GM18867 (cell line): ENCODE data around the gene GTF2H2C.
"Not testable (repeated sequence)": the region's sequence is repeated elsewhere in the genome, so short reads cannot be mapped to it uniquely, and the experiment has no call there.

Source experiments
- ATAC-seq: cut with Tn5 transposase; IDR thresholded peaks from one replicate; pipeline ENCODE4 v1.9.1; 2021; ENCODE audit warnings: mild to moderate bottlenecking, moderate library complexity; ENCODE audit not compliant: unreplicated experiment

Gene GTF2H2C

DNA sequence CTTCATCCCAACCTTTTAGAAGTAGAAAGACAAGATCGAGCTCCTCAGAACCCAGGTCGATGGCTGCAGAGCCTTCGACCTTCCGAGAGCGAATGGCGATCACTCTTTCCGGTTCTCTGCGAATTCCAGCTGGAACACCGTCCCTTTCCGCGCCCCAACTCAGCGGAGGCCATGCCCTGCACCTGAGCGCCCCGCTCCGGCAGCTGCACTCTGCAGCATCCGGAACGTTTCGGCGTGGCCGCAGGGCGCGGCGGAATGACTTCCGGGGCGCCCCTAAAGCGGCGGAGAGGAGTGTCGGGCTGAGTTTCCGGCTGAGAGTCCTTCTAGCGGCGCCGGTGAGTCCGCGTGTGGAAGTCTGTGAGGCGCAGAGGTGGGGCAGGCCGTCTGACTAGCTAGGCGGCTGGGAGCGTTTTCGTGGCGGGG, at the start of gene GTF2H2C:
GTF2H2C (plus strand) TSS at position 284 of the 423 bp plus-strand sequence. CDS start 4,942 bp downstream, outside the sequence.
- peak; percentile 98 for ATAC-seq

DNA sequence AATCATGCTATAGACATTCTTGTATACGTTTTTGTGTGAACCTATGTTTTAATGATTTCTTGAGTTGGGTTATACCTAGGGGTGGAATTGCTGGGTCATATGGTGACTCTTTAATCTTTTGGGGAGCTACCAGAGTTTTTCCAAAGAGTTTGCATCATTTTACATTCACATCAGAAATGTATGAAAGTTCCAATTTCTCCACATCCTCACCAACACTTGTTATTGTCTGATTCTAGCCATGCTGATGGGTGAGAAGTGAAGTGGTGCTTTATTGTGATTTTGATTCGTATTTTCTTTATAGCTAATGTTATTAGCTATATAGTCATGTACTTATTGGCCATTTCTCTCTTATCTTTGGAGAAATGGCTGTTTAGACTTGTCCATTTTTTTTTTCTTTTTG, 49.3 kb upstream of the GTF2H2C start:
- ATAC-seq, result no peak

DNA sequence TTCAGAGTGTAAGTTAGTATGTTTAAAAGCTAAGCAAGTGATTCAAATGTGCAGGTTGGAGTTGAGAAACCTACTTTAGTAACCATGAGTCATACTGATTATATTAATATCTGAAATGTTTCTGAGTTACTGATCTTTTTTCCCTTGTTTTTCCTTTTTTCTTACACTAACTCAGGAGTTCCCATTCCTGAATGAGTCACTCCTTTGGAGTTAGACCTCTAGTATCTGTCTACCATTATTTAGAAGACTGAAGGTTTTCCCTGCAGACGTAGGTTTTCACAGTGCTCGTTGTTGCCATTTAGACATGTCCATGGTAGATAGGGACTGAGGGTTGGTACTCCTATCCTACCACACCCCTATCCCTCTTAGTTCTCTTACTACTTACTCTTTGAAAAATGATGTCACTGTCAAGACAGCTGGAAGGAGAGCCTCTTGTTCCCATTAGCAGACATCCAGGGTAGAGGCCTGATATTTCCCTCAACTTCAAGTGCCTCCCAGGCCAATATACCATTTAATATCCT, 47.2 kb upstream of the GTF2H2C start:
- ATAC-seq, result no peak

DNA sequence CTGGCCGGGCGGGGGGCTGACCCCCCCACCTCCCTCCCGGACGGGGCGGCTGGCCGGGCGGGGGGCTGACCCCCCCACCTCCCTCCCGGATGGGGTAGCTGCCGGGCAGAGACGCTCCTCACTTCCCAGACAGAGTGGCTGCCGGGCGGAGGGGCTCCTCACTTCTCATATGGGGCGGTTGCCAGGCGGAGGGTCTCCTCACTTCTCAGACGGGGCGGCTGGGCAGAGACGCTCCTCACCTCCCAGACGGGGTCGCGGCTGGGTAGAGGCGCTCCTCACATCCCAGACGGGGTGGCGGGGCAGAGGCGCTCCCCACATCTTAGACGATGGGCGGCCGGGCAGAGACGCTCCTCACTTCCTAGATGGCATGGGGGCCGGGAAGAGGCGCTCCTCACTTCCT, 44.4 kb upstream of the GTF2H2C start:
- not testable (repeated sequence) for ATAC-seq

DNA sequence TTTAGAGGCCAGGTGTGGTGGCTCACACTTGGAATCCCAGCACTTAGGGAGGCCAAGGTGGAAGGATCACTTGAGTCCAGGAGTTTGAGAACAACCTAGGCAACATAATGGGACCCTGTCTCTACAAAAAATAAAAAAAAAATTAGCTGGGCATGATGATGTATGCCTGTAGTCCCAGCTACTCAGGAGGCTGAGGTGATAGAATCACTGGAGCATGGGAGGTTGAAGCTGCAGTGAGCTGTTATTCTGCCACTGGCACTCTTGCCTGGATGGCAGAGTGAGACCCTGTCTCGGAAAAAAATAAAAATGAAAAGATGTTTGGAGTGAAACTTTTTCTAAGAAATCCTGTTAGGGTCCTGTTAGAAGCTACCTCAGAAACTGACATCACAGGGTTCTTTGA, 43.2 kb upstream of the GTF2H2C start:
- no peak for ATAC-seq

DNA sequence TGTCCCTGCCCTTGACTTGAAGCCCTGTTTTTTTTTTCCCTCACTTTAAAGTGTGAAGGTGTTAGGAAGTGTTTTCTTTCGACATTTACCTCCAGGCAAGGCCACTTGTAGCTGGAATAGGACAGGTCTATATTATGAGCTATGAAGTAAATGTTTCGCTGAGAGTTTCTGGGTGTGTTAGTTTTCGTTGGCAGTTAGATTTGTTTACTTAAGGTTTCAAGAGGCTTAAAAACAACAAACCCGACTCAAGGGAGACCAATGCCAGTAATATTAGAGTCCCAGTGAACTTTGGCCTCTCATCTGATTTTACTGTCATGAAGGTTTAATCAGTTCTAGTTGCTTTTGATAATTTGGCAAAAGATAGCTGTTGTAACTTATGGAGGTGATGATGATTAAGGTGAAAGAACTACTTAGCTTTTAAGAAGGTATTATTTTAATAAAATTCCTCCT, 42.2 kb upstream of the GTF2H2C start:
- no peak for ATAC-seq

DNA sequence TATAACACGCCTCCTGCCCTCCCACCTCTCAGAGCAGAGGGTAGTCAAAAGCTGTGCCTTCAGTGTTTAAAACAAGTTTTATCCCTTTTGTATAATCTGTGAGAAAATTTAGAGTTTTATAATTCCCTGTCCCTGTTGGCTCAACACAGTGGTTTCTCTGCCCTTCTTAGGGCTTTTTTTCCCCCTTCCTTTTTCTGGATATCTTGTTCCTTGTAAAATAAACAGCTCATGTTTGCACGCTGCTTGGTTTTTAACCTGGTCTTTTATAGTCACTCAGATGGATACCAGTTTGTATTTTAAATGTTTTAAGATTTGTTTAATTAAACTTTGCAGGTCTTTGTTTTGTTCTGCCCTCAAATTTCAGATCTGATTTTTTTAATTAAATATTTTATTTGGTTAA, 40.7 kb upstream of the GTF2H2C start:
- no peak for ATAC-seq

DNA sequence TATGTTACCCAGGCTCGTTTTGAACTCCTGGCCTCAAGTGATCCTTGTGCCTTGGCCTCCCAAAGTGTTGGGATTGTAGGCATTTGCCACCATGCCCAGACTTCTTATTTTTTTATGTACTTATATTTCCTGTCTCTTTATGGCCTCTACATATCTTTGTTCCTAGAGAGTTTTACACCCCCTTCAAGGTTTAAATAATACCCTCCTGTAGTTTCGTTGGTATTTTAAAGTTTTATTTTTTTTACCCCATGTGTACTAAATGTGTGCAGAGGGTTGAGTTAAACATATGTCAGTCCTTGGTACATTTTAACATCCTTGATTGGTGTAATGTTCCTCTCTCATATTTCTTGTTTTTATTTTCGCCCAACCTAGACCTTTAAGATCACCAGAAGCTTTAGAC, 38.0 kb upstream of the GTF2H2C start:
- no peak for ATAC-seq

DNA sequence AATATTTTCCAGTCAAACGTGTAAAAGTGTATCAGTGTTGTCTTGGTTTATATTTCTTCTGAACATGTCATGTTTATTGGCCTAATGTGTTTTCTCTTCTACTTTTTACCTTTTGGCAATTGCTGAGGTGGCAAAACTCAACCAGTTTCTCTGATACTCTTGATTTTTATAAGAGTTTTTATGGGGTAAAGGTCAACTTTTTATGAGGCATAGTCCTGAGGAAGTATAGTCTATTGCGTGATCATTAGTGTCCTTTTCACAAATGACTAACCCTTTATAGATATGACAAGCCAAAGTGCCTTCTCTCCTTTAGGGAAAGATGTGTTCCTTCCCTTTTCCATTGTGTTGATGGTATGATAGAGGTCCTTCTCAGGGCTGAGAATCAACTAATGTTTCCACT, 34.5 kb upstream of the GTF2H2C start:
- no peak for ATAC-seq

DNA sequence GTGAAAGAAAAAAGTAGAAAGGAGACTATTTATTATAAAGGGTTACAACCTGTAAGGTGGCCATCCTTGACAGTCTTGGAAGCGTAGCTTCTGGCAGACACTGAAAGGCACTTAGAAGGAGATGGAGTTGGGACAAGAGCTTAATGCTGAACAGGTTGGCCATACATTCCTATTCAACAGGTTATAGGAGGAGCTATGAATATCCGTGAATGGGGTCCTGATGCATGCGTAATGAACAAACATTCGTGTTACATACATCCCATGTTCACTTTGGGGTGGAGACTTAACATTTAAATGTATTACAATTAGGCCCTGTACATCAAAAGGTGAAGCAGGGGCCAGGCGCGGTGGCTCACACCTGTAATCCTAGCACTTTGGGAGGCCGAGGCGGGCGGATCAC, 33.3 kb upstream of the GTF2H2C start:
- ATAC-seq, result no peak

DNA sequence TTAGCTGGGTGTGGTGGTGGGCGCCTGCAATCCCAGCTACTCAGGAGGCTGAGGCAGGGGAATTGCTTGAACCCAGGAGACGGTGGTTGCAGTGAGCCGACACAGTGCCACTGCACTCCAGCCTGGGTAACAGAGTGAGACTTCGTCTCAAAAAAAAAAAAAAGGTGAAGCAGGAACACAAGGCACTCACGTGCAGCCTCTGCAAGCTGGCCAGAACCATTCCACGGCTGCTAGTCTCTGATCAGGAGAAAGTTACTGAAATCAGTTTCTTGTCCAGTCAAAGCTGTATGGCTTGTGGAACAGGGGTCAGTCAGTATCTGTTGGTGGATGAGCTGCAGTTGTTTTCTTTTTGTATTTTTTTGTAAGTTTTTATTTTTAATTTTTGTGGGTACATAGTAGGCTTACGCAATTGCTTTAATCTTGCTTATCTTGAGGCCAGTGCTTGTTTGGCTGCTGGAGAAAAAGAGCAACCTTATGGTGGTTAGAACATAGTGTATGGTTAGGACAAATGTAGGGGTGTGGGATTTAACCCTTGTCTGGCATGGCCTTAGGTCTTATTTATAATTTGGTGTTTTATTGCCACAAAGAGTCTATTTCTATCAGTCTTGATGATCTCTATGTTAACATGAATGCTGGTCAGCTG, 32.7 kb upstream of the GTF2H2C start:
- no peak for ATAC-seq

DNA sequence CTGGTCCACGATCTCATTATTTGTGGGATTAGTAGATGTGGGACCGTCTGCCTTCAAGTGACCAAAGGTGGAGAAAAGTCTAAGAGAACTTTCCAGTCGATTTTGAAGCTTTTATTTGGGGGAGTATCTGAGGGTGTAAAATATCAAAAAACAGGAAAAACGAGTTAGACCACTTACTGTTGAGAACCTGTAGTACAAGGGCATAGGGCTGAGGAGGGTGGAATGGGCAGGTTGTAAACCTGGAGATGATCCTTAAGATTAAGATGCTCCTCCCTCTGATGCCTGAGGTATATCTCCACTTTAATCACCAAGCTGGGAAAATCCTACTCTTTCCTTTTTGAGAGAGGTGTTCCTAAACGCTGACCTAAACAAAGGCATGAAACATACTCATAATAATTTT, 32.0 kb upstream of the GTF2H2C start:
- ATAC-seq, result no peak

DNA sequence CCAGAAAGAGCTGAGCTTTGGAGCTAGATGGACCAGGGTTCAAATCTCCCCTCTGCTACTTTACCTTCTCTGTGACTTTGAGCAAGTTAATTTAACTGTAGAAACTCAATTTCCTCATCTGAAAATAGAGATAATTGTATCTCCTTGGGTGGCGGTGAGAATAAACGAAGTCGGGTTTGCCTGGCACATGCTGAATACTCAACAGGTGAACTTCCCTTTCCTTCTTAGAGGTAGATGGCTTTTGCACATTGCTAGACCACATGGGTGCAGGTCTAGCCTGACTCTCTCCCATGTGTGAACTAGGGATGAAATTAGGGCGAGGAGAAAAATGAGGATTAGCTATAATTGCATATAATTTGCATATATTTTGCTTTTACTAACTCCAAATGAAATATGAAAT, 31.4 kb upstream of the GTF2H2C start:
- no peak for ATAC-seq

DNA sequence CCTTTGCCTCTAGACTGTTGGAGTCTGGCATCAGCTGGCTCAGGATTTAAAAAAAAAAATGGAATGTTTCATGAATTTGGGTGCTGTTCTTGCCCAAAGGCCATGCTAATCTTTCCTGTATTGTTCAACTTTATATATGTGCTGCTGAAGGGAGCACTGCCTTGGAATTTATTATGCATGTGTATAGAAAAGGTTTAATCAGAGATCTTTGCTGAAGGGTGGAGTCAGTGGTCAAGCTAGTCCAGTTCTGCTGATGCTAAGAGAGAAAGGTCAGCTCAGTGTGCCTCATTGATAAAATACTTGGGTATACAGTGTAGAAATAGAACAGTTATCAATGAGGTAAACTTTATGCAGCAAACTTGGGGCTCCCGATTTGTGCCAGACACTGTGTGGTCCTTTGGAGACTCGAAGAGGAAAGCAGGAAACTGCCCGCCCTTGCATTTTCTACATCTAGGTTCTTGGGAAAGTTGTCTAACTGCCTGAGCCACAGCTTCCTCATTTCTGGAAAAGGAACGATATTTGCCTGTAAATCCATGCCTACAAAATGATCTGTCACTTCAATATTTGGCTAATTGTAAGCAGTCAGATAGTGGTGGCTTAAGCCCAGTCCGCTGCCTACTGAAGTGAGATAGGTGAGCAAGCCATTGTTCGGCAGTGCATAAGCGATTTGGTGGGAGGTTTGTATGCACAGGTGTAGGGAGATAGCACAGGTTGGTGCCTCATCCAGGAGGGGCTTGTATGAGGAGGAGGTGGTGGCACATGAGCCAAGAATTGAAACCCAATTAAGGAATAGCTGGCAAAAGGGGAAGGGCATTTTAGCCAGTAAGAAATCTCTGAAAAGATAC, 29.2 kb upstream of the GTF2H2C start:
- ATAC-seq, result no peak

DNA sequence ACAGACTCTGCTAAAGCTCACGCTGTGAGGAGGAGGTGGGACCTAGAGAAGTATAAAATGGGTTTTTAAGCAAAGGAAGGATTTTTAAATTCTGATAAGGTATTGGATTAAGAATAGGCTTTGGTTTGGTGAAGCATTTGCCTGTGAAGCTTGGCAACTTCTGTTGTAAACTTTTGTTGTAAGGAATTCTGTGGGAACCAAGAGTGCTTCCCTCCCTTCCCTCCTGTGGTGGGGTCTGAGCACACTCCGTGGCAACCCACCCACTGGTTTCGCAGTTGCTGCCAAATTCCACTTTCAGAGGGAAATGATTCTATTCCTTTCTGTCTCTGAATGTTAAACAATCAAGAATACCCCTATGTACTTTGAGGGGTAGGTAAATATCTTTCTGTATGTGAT, 28.6 kb upstream of the GTF2H2C start:
- ATAC-seq, result no peak

DNA sequence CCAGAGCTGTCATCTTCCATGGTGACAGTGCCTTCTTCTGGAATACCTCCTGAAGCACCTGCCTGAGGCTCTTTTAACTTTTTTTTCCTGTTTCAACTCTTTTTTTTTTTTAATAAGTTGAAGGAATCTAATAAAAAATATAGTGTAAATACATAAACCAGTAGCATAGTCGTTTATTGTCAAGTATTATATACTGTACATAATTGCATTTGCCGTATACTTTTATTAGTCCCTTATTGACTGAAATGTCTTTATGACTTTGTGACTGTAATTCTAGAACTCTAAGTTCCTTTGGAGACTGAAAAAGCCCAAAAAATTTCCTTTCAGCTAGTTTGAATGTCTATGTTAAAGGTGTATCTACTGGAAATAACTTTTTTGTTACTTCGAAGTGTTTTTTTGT, 22.1 kb upstream of the GTF2H2C start:
- ATAC-seq, result not testable (repeated sequence)

DNA sequence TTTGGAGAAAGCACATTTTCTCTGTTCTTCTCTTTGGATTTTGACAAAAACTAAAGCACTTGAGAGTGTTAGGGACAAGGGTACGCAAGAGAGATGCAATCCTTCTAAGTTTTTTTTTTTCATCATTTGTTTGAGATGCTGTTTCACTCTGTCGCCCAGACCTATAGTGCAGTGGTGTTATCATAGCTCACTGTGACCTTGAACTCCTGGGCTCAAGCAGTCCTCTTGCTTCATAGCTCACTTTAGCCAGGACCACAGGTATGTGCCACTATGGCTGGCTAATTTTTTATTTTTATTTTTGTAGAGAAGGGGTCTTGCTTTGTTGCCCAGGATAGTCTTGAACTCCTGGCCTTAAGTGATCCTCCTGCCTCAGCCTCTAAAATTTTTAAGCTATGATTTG, 21.3 kb upstream of the GTF2H2C start:
- ATAC-seq, result not testable (repeated sequence)

DNA sequence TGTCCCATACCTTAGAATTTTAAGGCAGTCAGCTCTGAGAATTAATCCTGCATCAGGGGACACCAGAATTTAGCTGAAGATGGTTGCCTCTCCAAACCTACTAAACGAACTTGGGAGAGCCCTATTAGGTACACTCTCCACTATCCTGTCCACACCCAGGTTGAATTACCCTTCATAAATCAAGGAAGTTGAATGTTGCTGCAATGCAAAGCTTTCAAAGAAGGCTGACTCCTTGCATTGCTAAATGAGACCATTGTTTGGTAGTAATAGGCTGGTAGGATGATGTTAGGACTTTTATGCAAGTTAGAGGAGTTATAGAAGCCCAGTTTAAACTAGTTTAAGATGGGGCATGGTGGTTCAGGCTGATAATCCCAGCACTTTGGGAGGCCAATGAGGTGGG, 18.6 kb upstream of the GTF2H2C start:
- ATAC-seq, result not testable (repeated sequence)

DNA sequence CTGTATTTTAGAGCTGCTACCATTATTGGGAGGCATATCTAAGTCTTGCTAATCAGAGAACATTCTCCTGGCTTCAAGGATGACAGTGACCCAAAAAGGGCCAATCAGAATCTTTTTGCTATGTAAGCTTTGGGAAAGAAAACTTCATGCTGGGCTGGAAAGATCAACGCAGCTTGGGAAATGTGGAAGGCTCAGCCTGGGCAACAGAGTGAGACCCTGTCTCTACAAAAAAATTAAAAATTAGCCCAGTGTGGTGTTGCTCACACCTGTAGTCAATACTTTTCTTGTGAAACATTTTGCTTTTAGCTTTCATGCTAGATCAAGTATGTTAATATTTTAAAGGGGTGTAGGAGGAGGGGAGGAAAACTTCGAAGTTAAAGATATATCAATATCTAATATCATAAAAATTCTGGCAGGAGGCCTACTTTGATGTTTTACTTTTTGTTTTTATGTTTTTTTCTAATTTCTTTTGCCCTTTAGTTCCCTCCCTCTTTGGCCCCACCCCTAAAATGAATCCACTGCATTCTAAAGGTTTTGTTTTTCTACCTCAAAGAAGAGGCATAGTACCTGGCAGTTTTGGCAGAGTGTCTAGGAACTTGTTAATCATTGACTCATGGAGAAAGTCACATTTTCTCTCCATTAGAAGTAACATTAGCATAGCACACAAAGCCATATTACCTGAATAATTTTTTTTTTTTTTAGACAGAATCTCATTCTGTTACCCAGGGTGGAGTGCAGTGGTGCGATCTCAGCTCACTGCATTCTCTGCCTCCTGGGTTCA, 17.0 kb upstream of the GTF2H2C start:
- ATAC-seq, result not testable (repeated sequence)

DNA sequence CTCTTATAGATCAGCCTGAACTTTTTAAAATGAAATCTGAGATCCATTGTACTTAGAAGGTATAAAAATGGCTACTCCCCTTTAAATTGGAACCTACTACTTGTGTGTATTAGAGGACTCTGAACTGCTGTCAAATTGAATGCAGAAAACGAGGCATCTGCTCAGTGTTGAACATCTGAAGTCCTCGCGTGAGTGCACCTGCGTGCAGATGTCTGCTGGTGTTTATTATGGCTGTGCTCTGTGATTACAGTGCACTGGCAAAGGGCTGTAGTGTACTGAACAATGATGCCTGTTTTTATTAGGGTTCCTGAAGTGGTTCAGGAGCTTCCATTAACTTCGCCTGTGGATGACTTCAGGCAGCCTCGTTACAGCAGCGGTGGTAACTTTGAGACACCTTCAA, 15.4 kb upstream of the GTF2H2C start:
- not testable (repeated sequence) for ATAC-seq
